K562 (cell line): ENCODE data around the gene MDP1. TPM values are rescaled to one million over a fixed set of nuclear protein-coding genes. Genes with fewer than 3 reads are reported as not detected.

Source experiments
- ATAC-seq: fragments of 200-7000 bp; cut with Tn5 transposase; 3 replicates; pipeline ENCODE4 v1.9.1; 2020; ENCODE audit warnings: moderate library complexity
- BruUV-seq: library from RNA; stranded (reverse); fragments of 400-500 nt; replicated peaks from 2 replicates; lab custom pipeline; 2021; lab: Mats Ljungman, UMichigan
- CTCF ChIA-PET: fragments of 300-600 bp; formaldehyde crosslinking; extraction: SDS; loops from one replicate; lab custom pipeline; 2021; ENCODE audit warnings: low intra/inter-chr PET ratio; lab: Yijun Ruan, JAX
- POLR2A ChIA-PET: fragments of 300-600, 350-650 bp; sonication (Branson Sonifier 250); formaldehyde crosslinking; extraction: SDS; loops from one replicate; lab custom pipeline; 2021; ENCODE audit warnings: antibody characterized with exemption, inconsistent platforms; lab: Yijun Ruan, JAX
- DNase-seq, 4 experiments: peaks; one replicate each; pipeline versions ENCODE4 v3.0.0 to v3.0.0-alpha.2; 2011 to 2018; ENCODE audit warnings: low spot score in 3 of 4, mixed read lengths in 3 of 4; ENCODE audit errors: extremely low read depth in 1 of 4
- FAIRE-seq: peaks from 2 replicates; lab custom pipeline; 2011; peaks lifted over from hg19 to GRCh38; lab: Jason Lieb, UNC
- H2AFZ ChIP-seq: 2 replicates; pipeline ENCODE4 v1.6.0; 2011; ENCODE audit warnings: low read depth, low read length, control low read depth, inconsistent platforms
- H3K27ac ChIP-seq: fragments of 200-600 bp; 3 replicates; pipeline ENCODE4 v1.8.0; 2011; ENCODE audit warnings: low read depth, mild to moderate bottlenecking, control low read depth, inconsistent platforms, low read length, moderate library complexity, mixed read lengths; ENCODE audit errors: extremely low read depth
- H3K27me3 ChIP-seq, 2 experiments: fragments of 300-600 bp in 1 of 2; 2 replicates in 1 of 2; 3 replicates in 1 of 2; pipeline versions ENCODE4 v1.6.0 to v1.8.0; 2011; ENCODE audit warnings: inconsistent platforms in 2 of 2, low read length in 2 of 2, mild to moderate bottlenecking in 1 of 2, mixed read lengths in 1 of 2, moderate library complexity in 1 of 2; ENCODE audit not compliant: control insufficient read depth in 2 of 2, insufficient read depth in 2 of 2
- H3K36me3 ChIP-seq: fragments of 300-600 bp; 3 replicates; pipeline ENCODE4 v1.8.0; 2011; ENCODE audit warnings: mild to moderate bottlenecking, low read length, inconsistent platforms; ENCODE audit not compliant: control insufficient read depth, insufficient read depth
- H3K4me1 ChIP-seq, 2 experiments: fragments of 200-600 bp in 1 of 2; replicated peaks in 1 of 2; 2 replicates in 1 of 2; 3 replicates in 1 of 2; pipeline versions ENCODE4 v1.5.1 to v1.8.0; 2011; ENCODE audit warnings: inconsistent platforms in 2 of 2, low read length in 2 of 2, mild to moderate bottlenecking in 1 of 2, mixed read lengths in 1 of 2, moderate library complexity in 1 of 2; ENCODE audit not compliant: control insufficient read depth in 2 of 2, insufficient read depth in 2 of 2
- H3K4me2 ChIP-seq: 2 replicates; pipeline ENCODE4 v1.6.1; 2011; ENCODE audit warnings: low read length, control low read depth, inconsistent platforms, mixed read lengths; ENCODE audit not compliant: insufficient read depth
- H3K4me3 ChIP-seq: fragments of 200-600 bp; sonication (generic), shearing (Covaris generic); 2 replicates; pipeline ENCODE4 v1.5.1; 2016; ENCODE audit warnings: control low read depth, inconsistent platforms
- H3K79me2 ChIP-seq: fragments of 200-600 bp; 3 replicates; pipeline ENCODE4 v1.8.0; 2011; ENCODE audit warnings: low read length, inconsistent platforms; ENCODE audit not compliant: control insufficient read depth, insufficient read depth
- H3K9ac ChIP-seq, 2 experiments: 2 replicates each; pipeline versions ENCODE4 v1.6.0 to v1.6.1; 2011; ENCODE audit warnings: low read depth in 2 of 2, low read length in 2 of 2, control low read depth in 1 of 2, inconsistent platforms in 1 of 2, mild to moderate bottlenecking in 1 of 2, mixed read lengths in 1 of 2; ENCODE audit not compliant: insufficient read depth in 1 of 2
- H3K9me1 ChIP-seq: one replicate; pipeline ENCODE4 v1.6.0; 2011; ENCODE audit warnings: inconsistent platforms, mild to moderate bottlenecking, low read length, moderate library complexity; ENCODE audit not compliant: control insufficient read depth, insufficient read depth
- H3K9me3 ChIP-seq: replicated peaks from 2 replicates; pipeline ENCODE4 v1.5.1; 2011; ENCODE audit warnings: low read depth, low read length, inconsistent platforms; ENCODE audit not compliant: control insufficient read depth, insufficient read depth
- H4K20me1 ChIP-seq: replicated peaks from 2 replicates; pipeline ENCODE4 v1.6.1; 2011; ENCODE audit warnings: low read length, inconsistent platforms, mixed read lengths; ENCODE audit not compliant: control insufficient read depth, insufficient read depth
- CSDE1 ChIP-seq, 2 experiments: fragments of 450-650 bp; IDR thresholded peaks; 2 replicates each; pipeline ENCODE4 v1.6.1; 2016; ENCODE audit warnings: mild to moderate bottlenecking in 1 of 2
- ETV1 ChIP-seq: fragments of 450-650 bp; conservative IDR thresholded peaks from 2 replicates; pipeline ENCODE4 v1.6.1; 2016; ENCODE audit warnings: missing genetic modification characterization, control low read depth, low read depth, missing compliant biosample characterization
- HDGF ChIP-seq: fragments of 450-650 bp; IDR thresholded peaks from 2 replicates; pipeline ENCODE4 v1.6.1; 2016
- MTA1 ChIP-seq: fragments of 450-650 bp; IDR thresholded peaks from 2 replicates; pipeline ENCODE4 v1.6.1; 2017; ENCODE audit warnings: borderline replicate concordance
- MTF1 ChIP-seq: fragments of 250-450 bp; sonication (Bioruptor Pico); IDR thresholded peaks from 2 replicates; pipeline ENCODE4 v1.9.0; 2021; ENCODE audit warnings: moderate library complexity, mild to moderate bottlenecking, inconsistent platforms, borderline replicate concordance
- POLR3G ChIP-seq: IDR thresholded peaks from 2 replicates; pipeline ENCODE4 v1.6.1; 2011; ENCODE audit not compliant: insufficient read length, insufficient replicate concordance; ENCODE audit errors: extremely low read depth
- SRSF1 ChIP-seq: fragments of 200-400 bp; formaldehyde crosslinking; IDR thresholded peaks from 2 replicates; pipeline ENCODE4 v1.6.1; 2017; ENCODE audit warnings: mild to moderate bottlenecking, low read depth, low read length, moderate library complexity
- TOE1 ChIP-seq, 2 experiments: fragments of 450-650 bp in 1 of 2; sonication (generic) in 1 of 2; formaldehyde crosslinking in 1 of 2; IDR thresholded peaks; 2 replicates each; pipeline versions ENCODE4 v1.7.1 to v1.8.0; 2016 to 2022; ENCODE audit warnings: borderline replicate concordance in 2 of 2, mild to moderate bottlenecking in 2 of 2, antibody characterized with exemption in 1 of 2, inconsistent platforms in 1 of 2, low read depth in 1 of 2, missing genetic modification reagents in 1 of 2, moderate library complexity in 1 of 2
- ZKSCAN8 ChIP-seq: fragments of 200-800 bp; sonication (Bioruptor generic); IDR thresholded peaks from 2 replicates; pipeline ENCODE4 v1.6.1; 2016; ENCODE audit warnings: missing genetic modification characterization, missing compliant biosample characterization
- ZNF444 ChIP-seq: fragments of 250-450 bp; sonication (Bioruptor Pico); IDR thresholded peaks from 2 replicates; pipeline ENCODE4 v1.4.0; 2020; ENCODE audit warnings: mild to moderate bottlenecking, moderate library complexity
- WGBS: fragments of 100-300 bp; shearing (Covaris generic); methylation state at CpG from one replicate; pipeline ENCODE4 v1.1.6; 2016; ENCODE audit warnings: low coverage, mixed read lengths; ENCODE audit not compliant: insufficient coverage; ENCODE audit errors: missing lambda C conversion rate; 5-methylcytosine and 5-hydroxymethylcytosine counted together
- in situ Hi-C: fragments of 300-500 bp; cut with MboI; formaldehyde crosslinking; loops from 4 replicates; pipeline ENCODE4 v1.15.0; 2018; ENCODE audit warnings: inconsistent platforms, mixed read lengths
- intact Hi-C: fragments of 100-400 bp; cut with micrococcal nuclease; formaldehyde crosslinking; loops from 2 replicates; pipeline ENCODE4 v1.14.2; 2022
- polyA plus RNA-seq, 8 experiments: library from polyadenylated mRNA; depleted of rRNA in 4 of 8; stranded (reverse) in 5 of 8; unstranded in 3 of 8; fragments of >200 nt; fragmentation: Nextera tagmentation in 2 of 8; fragmentation: Illumina TruSeq in 1 of 8; extraction: Ambion mirVana in 2 of 8; extraction: Trizol in 1 of 8; gene quantifications; 2 replicates each; pipeline versions ENCODE4 v1.2.1 to v1.2.3, GENCODE V29; 2011 to 2014; ENCODE audit warnings: inconsistent platforms in 1 of 8, missing spikeins in 1 of 8
- total RNA-seq, 7 experiments: library from RNA; depleted of rRNA in 6 of 7; stranded (reverse); fragments of >200 nt in 6 of 7; fragmentation: Illumina TruSeq in 2 of 7; extraction: Trizol in 2 of 7; gene quantifications; 2 replicates each; pipeline versions ENCODE4 v1.2.1 to v1.2.3, GENCODE V29; 2011 to 2021; ENCODE audit warnings: low replicate concordance in 1 of 7

Gene MDP1
- total and polyA plus RNA-seq, 9 of the 15 experiments (the other 6 are each of a cell fraction or from before 2014, with no cell fraction given), result 2.7 to 29.6 (median 11.0) TPM

DNA sequence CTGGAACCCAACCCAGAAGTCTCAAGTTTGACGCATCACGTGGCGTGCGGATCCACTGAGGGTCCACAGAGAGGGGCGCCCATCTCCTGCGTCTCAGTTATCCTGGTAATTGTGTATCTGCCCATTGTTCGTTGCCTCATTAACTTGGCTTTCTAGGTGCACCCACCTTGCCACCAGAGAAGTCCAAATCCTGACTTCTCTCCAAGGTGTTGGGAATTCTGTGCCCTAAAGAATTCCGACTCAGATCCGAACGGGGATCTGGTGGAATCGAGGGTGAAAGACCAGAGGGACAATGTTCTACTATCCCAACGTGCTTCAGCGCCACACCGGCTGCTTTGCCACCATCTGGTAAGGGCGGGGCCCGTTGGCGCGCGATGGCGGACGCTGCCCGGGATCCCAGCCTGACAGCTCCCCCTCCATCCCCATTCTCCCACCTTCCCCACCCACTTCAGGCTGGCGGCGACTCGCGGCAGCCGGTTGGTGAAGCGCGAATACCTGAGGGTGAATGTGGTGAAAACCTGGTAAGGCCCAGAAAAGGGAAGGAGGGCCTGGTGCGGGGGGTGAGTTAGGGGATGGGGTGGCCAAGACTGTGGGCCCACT is 43.5 kb downstream of the MDP1 start:
- WGBS, result 90% methylated on average over 19 of the region's 30 CpGs
- ATAC-seq, result no peak
- TF ChIP-seq TOE1 (IDR thresholded peaks at IDR 0.05; ENCODE audit: borderline replicate concordance) (no peak), TOE1 (CRISPR knock-in tag; IDR thresholded peaks at IDR 0.05; ENCODE audit: borderline replicate concordance, low read depth) (no peak), HDGF (no peak), MTA1 (no peak), ETV1 (tag) (no peak), SRSF1 (no peak), MTF1 (no peak), CSDE1 (IDR thresholded peaks at IDR 0.05) (no peak), POLR3G (no peak), ZKSCAN8 (CRISPR knock-in tag) (no peak), ZNF444 (CRISPR knock-in tag) (no peak)
- no TSS peak for BruUV-seq
- Histone ChIP-seq H3K79me2 (no peaks in the 10 kb centered on the region), H3K27ac (no peak overlapping the region), H3K36me3 (no peaks in the 10 kb centered on the region; the same call in 2 of the 3 replicates), H4K20me1 (no peaks in the 10 kb centered on the region), H3K4me3 (no peak overlapping the region), H2AFZ (no peak overlapping the region), H3K9me3 (no peaks in the 10 kb centered on the region), H3K27me3 (no peaks in the 10 kb centered on the region), H3K4me2 (no peak overlapping the region), H3K4me1 (no peaks in the 10 kb centered on the region; a peak in 3 of 5 replicates), H3K9me1 (no peaks in the 10 kb centered on the region), H3K9ac (no peak overlapping the region)
- CTCF ChIA-PET, result no interaction called here
- intact Hi-C loops (no loop called here), in situ Hi-C loops (no loop called here)
- FAIRE-seq, result no peak
- POLR2A ChIA-PET, result interaction anchor here (0.5 to 1.3 kb wide), 3 partner anchors 11 to 43 kb away, joined by 3 to 7 read pairs (median 3); partner anchors contain the start of genes IRF9, MDP1 and PSME1
- DNase-seq, result no peak
